ENCODE results near the gene MTMR12. TPM values are rescaled to one million over a fixed set of nuclear protein-coding genes. Genes with fewer than 3 reads are reported as not detected.

The MTMR12 gene
- total and polyA plus RNA-seq, 2 of the 13 experiments (the other 11 are each of a cell fraction or from before 2014, with no cell fraction given): 23.4 to 36.6 TPM

- TF ChIP-seq ZNF569 (CRISPR knock-in tag; IDR thresholded peaks at IDR 0.05; ENCODE audit: borderline replicate concordance) (0 out of 2 replicates have a peak, but pooled peaks have one; percentile 67), ZNF12 (CRISPR knock-in tag; IDR thresholded peaks at IDR 0.05) (0 out of 2 replicates have a peak, but pooled peaks have one; percentile 2), ZNF329 (CRISPR knock-in tag; IDR thresholded peaks at IDR 0.05; ENCODE audit: low read depth) (no peak), YEATS2 (CRISPR knock-in tag; IDR thresholded peaks at IDR 0.05; ENCODE audit: borderline replicate concordance) (no peak), SMARCC2 (IDR thresholded peaks at IDR 0.05) (no peak), TGIF2 (CRISPR knock-in tag; IDR thresholded peaks at IDR 0.05) (0 out of 2 replicates have a peak, but pooled peaks have one; percentile 45), ZNF362 (CRISPR knock-in tag; IDR thresholded peaks at IDR 0.05; ENCODE audit: borderline replicate concordance) (peak; percentile 11; the same call in 1 of the 2 replicates), PATZ1 (CRISPR knock-in tag; IDR thresholded peaks at IDR 0.05) (no peak), PAXIP1 (CRISPR knock-in tag; conservative IDR thresholded peaks at IDR 0.05) (peak; percentile 4; the same call in 1 of the 2 replicates), ZNF292 (CRISPR knock-in tag; IDR thresholded peaks at IDR 0.05; ENCODE audit: borderline replicate concordance, low read depth) (0 out of 2 replicates have a peak, but pooled peaks have one; percentile 55), HOMEZ (CRISPR knock-in tag; IDR thresholded peaks at IDR 0.05; ENCODE audit: low read depth) (0 out of 2 replicates have a peak, but pooled peaks have one; percentile 0), LBX2 (CRISPR knock-in tag; IDR thresholded peaks at IDR 0.05; ENCODE audit: borderline replicate concordance) (no peak), ZBTB25 (CRISPR knock-in tag; IDR thresholded peaks at IDR 0.05) (peak; percentile 38; the same call in 1 of the 2 replicates), ZNF136 (CRISPR knock-in tag; IDR thresholded peaks at IDR 0.05; ENCODE audit: low read depth) (0 out of 2 replicates have a peak, but pooled peaks have one; percentile 7), MXD3 (CRISPR knock-in tag; IDR thresholded peaks at IDR 0.05) (no peak), SSRP1 (CRISPR knock-in tag; IDR thresholded peaks at IDR 0.05) (peak; percentile 89), IRF2 (CRISPR knock-in tag; IDR thresholded peaks at IDR 0.05) (peak; percentile 14; the same call in 1 of the 2 replicates), ASH2L (IDR thresholded peaks at IDR 0.05; ENCODE audit: insufficient read length, low read depth, low read length) (peak; percentile 49), ZNF234 (CRISPR knock-in tag; conservative IDR thresholded peaks at IDR 0.05) (0 out of 2 replicates have a peak, but pooled peaks have one; percentile 40)
Observed at GRCh38 chr5:32331935-32332274, 19.2 kb upstream of the MTMR12 start (continued).

All from HepG2 (cell line).